HL-60 (cell line): ENCODE results near the gene PLXNA3.
"Not testable (repeated sequence)": the region's sequence is repeated elsewhere in the genome, so short reads cannot be mapped to it uniquely, and the experiment has no call there.

Source experiments
- DNase-seq, 2 experiments: peaks; one replicate each; pipeline ENCODE4 v3.0.0-alpha.2; 2010 to 2020; ENCODE audit warnings: low read depth in 1 of 2, low spot score in 1 of 2
- H3K27ac ChIP-seq: fragments of 250-450 bp; sonication (Bioruptor Pico); replicated peaks from 2 replicates; pipeline ENCODE4 v1.5.1; 2020; ENCODE audit warnings: mild to moderate bottlenecking, moderate library complexity
- H3K27me3 ChIP-seq: fragments of 250-450 bp; sonication (Bioruptor Pico); 2 replicates; pipeline ENCODE4 v1.5.1; 2021; ENCODE audit warnings: mild to moderate bottlenecking, moderate library complexity; ENCODE audit not compliant: insufficient read depth, poor library complexity, severe bottlenecking
- H3K4me3 ChIP-seq: replicated peaks from 2 replicates; pipeline ENCODE4 v1.5.1; 2011; ENCODE audit warnings: mild to moderate bottlenecking, control low read depth, low read length; ENCODE audit not compliant: insufficient read depth
- CTCF ChIP-seq: IDR thresholded peaks from one replicate; pipeline ENCODE4 v1.5.1; 2011; ENCODE audit warnings: low read length, control low read depth, inconsistent platforms; ENCODE audit not compliant: insufficient read depth
- GABPA ChIP-seq: IDR thresholded peaks from 2 replicates; pipeline ENCODE4 v1.6.1; 2012; ENCODE audit warnings: low read depth
- POLR2AphosphoS5 ChIP-seq: IDR thresholded peaks from 2 replicates; pipeline ENCODE4 v1.6.1; 2012; ENCODE audit warnings: low read depth
- REST ChIP-seq: IDR thresholded peaks from 2 replicates; pipeline ENCODE4 v1.6.1; 2012; ENCODE audit warnings: low read depth; ENCODE audit not compliant: insufficient replicate concordance
- SPI1 ChIP-seq: IDR thresholded peaks from 2 replicates; pipeline ENCODE4 v1.6.1; 2012; ENCODE audit warnings: low read depth, mild to moderate bottlenecking, borderline replicate concordance

PLXNA3 gene

GRCh38 chrX:154490414-154491083 lies 32.5 kb downstream of the PLXNA3 start, which contains the start of gene SLC10A3:
Gene SLC10A3, minus strand, starts transcription at chrX:154490629. Its CDS starts 1,689 bp downstream, at chrX:154488940.
- H3K4me3 ChIP-seq: peak within 1 kb of the TSS; percentile 54
- no peaks in the 10 kb centered on the region for H3K27me3 ChIP-seq
- peak within 1 kb of the TSS; percentile 94 for H3K27ac ChIP-seq
- peak; percentile 83 to 93 for DNase-seq
- TF ChIP-seq POLR2AphosphoS5: peak; percentile 61
- TF ChIP-seq REST: no peak
- TF ChIP-seq GABPA: no peak

GRCh38 chrX:154494715-154495114 lies 36.6 kb downstream of the PLXNA3 start:
- no peak for DNase-seq
- Histone ChIP-seq H3K27me3 (no peaks in the 10 kb centered on the region), H3K27ac (no peak overlapping the region), H3K4me3 (no peak overlapping the region)
- TF ChIP-seq POLR2AphosphoS5 (no peak), CTCF (no peak), SPI1 (no peak), GABPA (no peak), REST (no peak)

GRCh38 chrX:154495472-154495922 lies 37.4 kb downstream of the PLXNA3 start:
- no peak for DNase-seq
- H3K27me3 ChIP-seq: no peaks in the 10 kb centered on the region
- H3K4me3 ChIP-seq: no peak overlapping the region
- TF ChIP-seq SPI1 (no peak), POLR2AphosphoS5 (no peak), REST (no peak), GABPA (no peak), CTCF (no peak)
- H3K27ac ChIP-seq: no peak overlapping the region

GRCh38 chrX:154496591-154497137 lies 38.6 kb downstream of the PLXNA3 start:
- not testable (repeated sequence) for DNase-seq, H3K27ac ChIP-seq, H3K4me3 ChIP-seq, H3K27me3 ChIP-seq

- DNase-seq, H3K27me3 ChIP-seq, H3K4me3 ChIP-seq, H3K27ac ChIP-seq: not testable (repeated sequence)
These were observed 43.3 kb downstream of the PLXNA3 start for GRCh38 chrX:154501423-154501822.
